IPS DF 6.9 (cell line): Measurements from ENCODE around the gene UBR4.
"Not testable (repeated sequence)": the region's sequence is repeated elsewhere in the genome, so short reads cannot be mapped to it uniquely, and the experiment has no call there.

ENCODE experiments used
- DNase-seq: peaks from one replicate; pipeline ENCODE4 v3.0.0-alpha.2; 2013; ENCODE audit warnings: low read depth, low spot score
- H3K27ac ChIP-seq: one replicate; pipeline ENCODE4 v1.5.1; 2013; ENCODE audit warnings: low read length, control low read depth
- H3K27me3 ChIP-seq: 2 replicates; pipeline ENCODE4 v1.6.1; 2013; ENCODE audit warnings: mild to moderate bottlenecking, low read length; ENCODE audit not compliant: control insufficient read depth, insufficient read depth
- H3K36me3 ChIP-seq: 2 replicates; pipeline ENCODE4 v1.6.1; 2013; ENCODE audit warnings: low read length; ENCODE audit not compliant: control insufficient read depth, insufficient read depth
- H3K4me1 ChIP-seq: 2 replicates; pipeline ENCODE4 v1.6.1; 2013; ENCODE audit warnings: low read length; ENCODE audit not compliant: control insufficient read depth, insufficient read depth
- H3K4me3 ChIP-seq: 2 replicates; pipeline ENCODE4 v1.5.1; 2013; ENCODE audit warnings: mild to moderate bottlenecking, low read length
- H3K9me3 ChIP-seq: 2 replicates; pipeline ENCODE4 v1.6.1; 2013; ENCODE audit warnings: low read length, inconsistent platforms; ENCODE audit not compliant: control insufficient read depth, insufficient read depth
- WGBS: extraction: QIAGEN DNeasy Blood & Tissue Kit; methylation state at CpG from one replicate; pipeline ENCODE4 v1.1.7; 2013; ENCODE audit warnings: mixed read lengths, missing lambda C conversion rate; ENCODE audit not compliant: insufficient read length, insufficient coverage; 5-methylcytosine and 5-hydroxymethylcytosine counted together

UBR4 gene

GRCh38 chr1:19219451-19219850 is 9.4 kb upstream of the UBR4 start:
- no peaks in the 10 kb centered on the region for H3K4me1 ChIP-seq
- no CpG with 5 or more reads among the region's 7 CpGs for WGBS
- H3K9me3 ChIP-seq: no peaks in the 10 kb centered on the region
- peaks cover 24% of the 10 kb centered on the region for H3K36me3 ChIP-seq
- no peak for DNase-seq
- H3K27me3 ChIP-seq: no peaks in the 10 kb centered on the region
- no peak overlapping the region for H3K27ac ChIP-seq
- H3K4me3 ChIP-seq: no peak overlapping the region

GRCh38 chr1:19216585-19216984 is 6.5 kb upstream of the UBR4 start:
- not testable (repeated sequence) for H3K4me3 ChIP-seq, H3K27me3 ChIP-seq, DNase-seq, H3K9me3 ChIP-seq, H3K27ac ChIP-seq, H3K36me3 ChIP-seq, H3K4me1 ChIP-seq
- no CpG with 5 or more reads among the region's 4 CpGs for WGBS

GRCh38 chr1:19213580-19213979 is 3.5 kb upstream of the UBR4 start:
- Histone ChIP-seq H3K4me3 (no peak overlapping the region), H3K9me3 (no peaks in the 10 kb centered on the region), H3K4me1 (no peaks in the 10 kb centered on the region), H3K27ac (no peak overlapping the region), H3K27me3 (no peaks in the 10 kb centered on the region), H3K36me3 (no peaks in the 10 kb centered on the region)
- DNase-seq: no peak
- no CpG with 5 or more reads among the region's 1 CpG for WGBS

GRCh38 chr1:19212167-19212566 is 2.1 kb upstream of the UBR4 start:
- no peaks in the 10 kb centered on the region for H3K36me3 ChIP-seq
- no peak overlapping the region for H3K4me3 ChIP-seq
- no peak overlapping the region for H3K27ac ChIP-seq
- no peaks in the 10 kb centered on the region for H3K9me3 ChIP-seq
- DNase-seq: no peak
- no peaks in the 10 kb centered on the region for H3K4me1 ChIP-seq
- no peaks in the 10 kb centered on the region for H3K27me3 ChIP-seq

- Histone ChIP-seq H3K27me3 (no peaks in the 10 kb centered on the region), H3K27ac (no peak overlapping the region), H3K36me3 (no peaks in the 10 kb centered on the region), H3K4me1 (no peaks in the 10 kb centered on the region), H3K4me3 (peak overlapping the region; percentile 77; the same call in 1 of the 2 replicates), H3K9me3 (no peaks in the 10 kb centered on the region)
- no CpG with 5 or more reads among the region's 12 CpGs for WGBS
- DNase-seq: no peak
These were observed 895 bp upstream of the UBR4 start for GRCh38 chr1:19210772-19211549.

- no peaks in the 10 kb centered on the region for H3K27me3 ChIP-seq
- no peaks in the 10 kb centered on the region for H3K9me3 ChIP-seq
- no peak for DNase-seq
- H3K4me1 ChIP-seq: no peaks in the 10 kb centered on the region; the same call in 1 of the 2 replicates
- WGBS: no CpG with 5 or more reads among the region's 28 CpGs
- H3K4me3 ChIP-seq: peak overlapping the region; percentile 77; the same call in 1 of the 2 replicates
- H3K27ac ChIP-seq: no peak overlapping the region
- no peaks in the 10 kb centered on the region for H3K36me3 ChIP-seq
These were observed 552 bp downstream of the UBR4 start for GRCh38 chr1:19209439-19209989.

GRCh38 chr1:19208710-19209438 is 1.2 kb downstream of the UBR4 start:
- Histone ChIP-seq H3K27ac (no peak overlapping the region), H3K4me3 (peak overlapping the region; percentile 77; the same call in 1 of the 2 replicates), H3K4me1 (no peaks in the 10 kb centered on the region; the same call in 1 of the 2 replicates), H3K27me3 (no peaks in the 10 kb centered on the region), H3K36me3 (no peaks in the 10 kb centered on the region), H3K9me3 (no peaks in the 10 kb centered on the region)
- WGBS: no CpG with 5 or more reads among the region's 8 CpGs
- no peak for DNase-seq

- no CpG with 5 or more reads among the region's 3 CpGs for WGBS
- no peaks in the 10 kb centered on the region for H3K27me3 ChIP-seq
- no peaks in the 10 kb centered on the region for H3K36me3 ChIP-seq
- DNase-seq: no peak
- H3K4me1 ChIP-seq: no peaks in the 10 kb centered on the region; the same call in 1 of the 2 replicates
- no peak overlapping the region for H3K27ac ChIP-seq
- H3K4me3 ChIP-seq: no peak overlapping the region
- no peaks in the 10 kb centered on the region for H3K9me3 ChIP-seq
These were observed 3.1 kb downstream of the UBR4 start for GRCh38 chr1:19206947-19207346.

GRCh38 chr1:19205845-19206244 is 4.2 kb downstream of the UBR4 start:
- Histone ChIP-seq H3K4me3 (no peak overlapping the region), H3K36me3 (no peaks in the 10 kb centered on the region), H3K9me3 (no peaks in the 10 kb centered on the region), H3K4me1 (no peaks in the 10 kb centered on the region; the same call in 1 of the 2 replicates), H3K27ac (no peak overlapping the region), H3K27me3 (no peaks in the 10 kb centered on the region)
- DNase-seq: no peak
- no CpG with 5 or more reads among the region's 5 CpGs for WGBS

- no peaks in the 10 kb centered on the region; the same call in 1 of the 2 replicates for H3K4me1 ChIP-seq
- WGBS: no CpG with 5 or more reads among the region's 1 CpG
- H3K36me3 ChIP-seq: no peaks in the 10 kb centered on the region
- H3K27me3 ChIP-seq: no peaks in the 10 kb centered on the region
- H3K9me3 ChIP-seq: no peaks in the 10 kb centered on the region
- H3K27ac ChIP-seq: no peak overlapping the region
- no peak overlapping the region for H3K4me3 ChIP-seq
- no peak for DNase-seq
These were observed 4.7 kb downstream of the UBR4 start for GRCh38 chr1:19205403-19205802.
